ENCODE measurements around the gene OR8H3.
"Not testable (repeated sequence)": the region's sequence is repeated elsewhere in the genome, so short reads cannot be mapped to it uniquely, and the experiment has no call there.

DNA sequence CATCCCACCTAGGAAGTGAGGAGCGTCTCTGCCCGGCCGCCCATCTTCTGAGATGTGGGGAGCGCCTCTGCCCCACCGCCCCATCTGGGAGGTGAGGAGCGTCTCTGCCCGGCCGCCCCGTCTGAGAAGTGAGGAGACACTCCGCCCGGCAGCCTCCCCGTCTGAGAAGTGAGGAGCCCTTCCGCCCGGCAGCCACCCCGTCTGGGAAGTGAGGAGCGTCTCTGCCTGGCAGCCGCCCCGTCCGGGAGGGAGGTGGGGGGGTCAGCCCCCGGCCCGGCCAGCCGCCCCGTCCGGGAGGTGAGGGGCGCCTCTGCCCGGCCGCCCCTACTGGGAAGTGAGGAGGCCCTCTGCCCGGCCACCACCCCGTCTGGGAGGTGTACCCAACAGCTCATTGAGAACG, 21.5 kb downstream of the OR8H3 start:
- TF ChIP-seq, protein P1, sequence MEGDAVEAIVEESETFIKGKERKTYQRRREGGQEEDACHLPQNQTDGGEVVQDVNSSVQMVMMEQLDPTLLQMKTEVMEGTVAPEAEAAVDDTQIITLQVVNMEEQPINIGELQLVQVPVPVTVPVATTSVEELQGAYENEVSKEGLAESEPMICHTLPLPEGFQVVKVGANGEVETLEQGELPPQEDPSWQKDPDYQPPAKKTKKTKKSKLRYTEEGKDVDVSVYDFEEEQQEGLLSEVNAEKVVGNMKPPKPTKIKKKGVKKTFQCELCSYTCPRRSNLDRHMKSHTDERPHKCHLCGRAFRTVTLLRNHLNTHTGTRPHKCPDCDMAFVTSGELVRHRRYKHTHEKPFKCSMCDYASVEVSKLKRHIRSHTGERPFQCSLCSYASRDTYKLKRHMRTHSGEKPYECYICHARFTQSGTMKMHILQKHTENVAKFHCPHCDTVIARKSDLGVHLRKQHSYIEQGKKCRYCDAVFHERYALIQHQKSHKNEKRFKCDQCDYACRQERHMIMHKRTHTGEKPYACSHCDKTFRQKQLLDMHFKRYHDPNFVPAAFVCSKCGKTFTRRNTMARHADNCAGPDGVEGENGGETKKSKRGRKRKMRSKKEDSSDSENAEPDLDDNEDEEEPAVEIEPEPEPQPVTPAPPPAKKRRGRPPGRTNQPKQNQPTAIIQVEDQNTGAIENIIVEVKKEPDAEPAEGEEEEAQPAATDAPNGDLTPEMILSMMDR (conservative IDR thresholded peaks at IDR 0.05; ENCODE audit: low read length) = not testable (repeated sequence)
- not testable (repeated sequence) for TF ChIP-seq EZH2phosphoT487 (IDR thresholded peaks at IDR 0.05; ENCODE audit: borderline replicate concordance, low read depth, low read length)

Data from OCI-LY7 (cell line).